Measurements from ENCODE around the gene FTMT.

DNA sequence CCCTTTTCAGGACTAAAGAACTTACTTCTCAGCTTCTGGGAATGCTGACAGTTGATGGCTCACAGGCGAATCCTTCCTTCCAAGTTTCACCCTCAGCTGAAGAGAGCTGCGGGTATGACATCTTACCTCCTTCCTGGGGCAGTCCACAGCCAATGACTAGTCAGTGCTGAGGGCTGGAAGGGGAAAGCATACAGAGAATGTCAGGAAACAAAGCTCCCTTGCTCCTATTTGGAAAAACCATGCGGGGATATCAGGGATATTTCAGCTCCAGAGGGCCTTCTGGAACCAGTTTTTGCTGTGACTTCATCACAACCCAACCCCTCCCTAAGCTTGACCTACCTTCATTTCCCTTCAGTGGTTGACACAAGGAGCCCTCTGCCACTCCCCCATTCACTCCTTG is 15.7 kb downstream of the FTMT start:
- TF ChIP-seq, protein P1, sequence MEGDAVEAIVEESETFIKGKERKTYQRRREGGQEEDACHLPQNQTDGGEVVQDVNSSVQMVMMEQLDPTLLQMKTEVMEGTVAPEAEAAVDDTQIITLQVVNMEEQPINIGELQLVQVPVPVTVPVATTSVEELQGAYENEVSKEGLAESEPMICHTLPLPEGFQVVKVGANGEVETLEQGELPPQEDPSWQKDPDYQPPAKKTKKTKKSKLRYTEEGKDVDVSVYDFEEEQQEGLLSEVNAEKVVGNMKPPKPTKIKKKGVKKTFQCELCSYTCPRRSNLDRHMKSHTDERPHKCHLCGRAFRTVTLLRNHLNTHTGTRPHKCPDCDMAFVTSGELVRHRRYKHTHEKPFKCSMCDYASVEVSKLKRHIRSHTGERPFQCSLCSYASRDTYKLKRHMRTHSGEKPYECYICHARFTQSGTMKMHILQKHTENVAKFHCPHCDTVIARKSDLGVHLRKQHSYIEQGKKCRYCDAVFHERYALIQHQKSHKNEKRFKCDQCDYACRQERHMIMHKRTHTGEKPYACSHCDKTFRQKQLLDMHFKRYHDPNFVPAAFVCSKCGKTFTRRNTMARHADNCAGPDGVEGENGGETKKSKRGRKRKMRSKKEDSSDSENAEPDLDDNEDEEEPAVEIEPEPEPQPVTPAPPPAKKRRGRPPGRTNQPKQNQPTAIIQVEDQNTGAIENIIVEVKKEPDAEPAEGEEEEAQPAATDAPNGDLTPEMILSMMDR (conservative IDR thresholded peaks at IDR 0.05 in 1 of 2, IDR thresholded peaks at IDR 0.05 in 1 of 2; ENCODE audit: low read depth in 1 of 2, low read length in 2 of 2) = no peak
- TF ChIP-seq EZH2 (IDR thresholded peaks at IDR 0.05; ENCODE audit: low read length, missing control alignments) = no peak

All from fibroblast of lung (primary cell).